Lower lobe of right lung (tissue), 2 donors: ENCODE data around the gene PIH1D1. TPM values are rescaled to one million over a fixed set of nuclear protein-coding genes. Genes with fewer than 3 reads are reported as not detected.

Source experiments
- ATAC-seq, 2 donors: fragments of 200-7000 bp; cut with Tn5 transposase; one replicate each; pipeline ENCODE4 v1.9.1; 2020 to 2022; ENCODE audit warnings: mild to moderate bottlenecking in 2 of 2, moderate library complexity in 2 of 2
- DNase-seq: peaks from one replicate; pipeline ENCODE4 v3.0.0-alpha.2; 2020
- H3K27ac ChIP-seq: fragments of 200-600 bp; one replicate; pipeline ENCODE4 v1.8.0; 2022
- H3K27me3 ChIP-seq: fragments of 200-600 bp; one replicate; pipeline ENCODE4 v1.8.0; 2022; ENCODE audit warnings: low read depth
- H3K36me3 ChIP-seq: fragments of 200-600 bp; one replicate; pipeline ENCODE4 v1.8.0; 2022; ENCODE audit warnings: mild to moderate bottlenecking
- H3K4me1 ChIP-seq: fragments of 200-600 bp; one replicate; pipeline ENCODE4 v1.8.0; 2022
- H3K4me3 ChIP-seq: fragments of 200-600 bp; one replicate; pipeline ENCODE4 v1.8.0; 2022; ENCODE audit warnings: mild to moderate bottlenecking
- H3K9me3 ChIP-seq: fragments of 200-600 bp; one replicate; pipeline ENCODE4 v1.8.0; 2022
- CTCF ChIP-seq: fragments of 200-600 bp; IDR thresholded peaks from one replicate; pipeline ENCODE4 v1.8.0; 2022; ENCODE audit warnings: antibody characterized with exemption, mild to moderate bottlenecking
- intact Hi-C: fragments of 100-400 bp; cut with DNase I; formaldehyde crosslinking; loops from one replicate; pipeline ENCODE4 v1.11.0; 2022
- microRNA-seq: library from miRNA; unstranded; fragments of <30 nt; microRNA quantifications from one replicate; pipeline ENCODE4 v1.2.0, GENCODE V29; 2020; ENCODE audit warnings: borderline number of aligned reads
- total RNA-seq: library from RNA; stranded (reverse); fragmentation: NEBNext Ultra II Directional; extraction: Animal tissue kit (Norgen Biotek cat#: 25700); gene quantifications from one replicate; pipeline ENCODE4 v1.2.1, GENCODE V29; 2021
- donor health status: DM: no; HTN: yes; CAD: no; lungs with severe emphysema.

The PIH1D1 gene
- total RNA-seq, 1 donor from 2014 or later, result 63.2 TPM

GRCh38 chr19:49403404-49404187 lies 48.0 kb downstream of the PIH1D1 start:
- ATAC-seq (no peak), DNase-seq (no peak)

GRCh38 chr19:49400029-49400428 lies 51.6 kb downstream of the PIH1D1 start:
- Histone ChIP-seq H3K27me3 (no peaks in the 10 kb centered on the region), H3K27ac (no peak overlapping the region), H3K36me3 (no peaks in the 10 kb centered on the region), H3K4me3 (no peak overlapping the region), H3K9me3 (no peaks in the 10 kb centered on the region), H3K4me1 (no peaks in the 10 kb centered on the region)
- intact Hi-C loops, result no loop called here
- no peak for ATAC-seq
- no peak for DNase-seq
- no peak for TF ChIP-seq CTCF

More at GRCh38 chr19:49403404-49404187, 48.0 kb downstream of the PIH1D1 start:
- H3K27me3 ChIP-seq, result no peaks in the 10 kb centered on the region
- no peaks in the 10 kb centered on the region for H3K36me3 ChIP-seq
- H3K9me3 ChIP-seq, result no peaks in the 10 kb centered on the region
- no peak for TF ChIP-seq CTCF
- H3K4me1 ChIP-seq, result no peaks in the 10 kb centered on the region
- no peak overlapping the region for H3K4me3 ChIP-seq
- no peak overlapping the region for H3K27ac ChIP-seq
- intact Hi-C loops, result no loop called here

GRCh38 chr19:49398931-49399330 lies 52.7 kb downstream of the PIH1D1 start:
- no peak for TF ChIP-seq CTCF
- Histone ChIP-seq H3K4me3 (no peak overlapping the region), H3K27ac (no peak overlapping the region), H3K27me3 (no peaks in the 10 kb centered on the region), H3K4me1 (no peaks in the 10 kb centered on the region), H3K9me3 (no peaks in the 10 kb centered on the region), H3K36me3 (no peaks in the 10 kb centered on the region)
- DNase-seq (no peak), ATAC-seq (no peak)
- intact Hi-C loops, result loop anchor here (10.0 kb wide), 1 partner anchor 46 kb away; the partner anchor contains the start of gene SLC17A7

GRCh38 chr19:49398001-49398615 lies 53.5 kb downstream of the PIH1D1 start:
- TF ChIP-seq CTCF, result no peak
- no peaks in the 10 kb centered on the region for H3K36me3 ChIP-seq
- H3K27ac ChIP-seq, result no peak overlapping the region
- H3K4me1 ChIP-seq, result no peaks in the 10 kb centered on the region
- no peak for DNase-seq
- ATAC-seq, result no peak
- intact Hi-C loops, result loop anchor here (10.0 kb wide), 1 partner anchor 47 kb away; the partner anchor contains the start of gene SLC17A7
- no peaks in the 10 kb centered on the region for H3K9me3 ChIP-seq
- no peak overlapping the region for H3K4me3 ChIP-seq
- no peaks in the 10 kb centered on the region for H3K27me3 ChIP-seq

GRCh38 chr19:49396738-49397505 lies 54.7 kb downstream of the PIH1D1 start:
- Histone ChIP-seq H3K27ac (peak overlapping the region; percentile 41), H3K4me1 (no peaks in the 10 kb centered on the region), H3K27me3 (no peaks in the 10 kb centered on the region), H3K4me3 (no peak overlapping the region), H3K36me3 (no peaks in the 10 kb centered on the region), H3K9me3 (no peaks in the 10 kb centered on the region)
- intact Hi-C loops, result loop anchor here (10.0 kb wide), 1 partner anchor 48 kb away; the partner anchor contains the start of gene SLC17A7
- TF ChIP-seq CTCF, result no peak
- ATAC-seq (no peak), DNase-seq (no peak)

Small RNA genes within 50 kb of the gene (microRNA-seq; reads per million reads assigned to microRNA genes)
- 1,054 reads per million, percentile 80 among the genes with 10 or more reads in this experiment for gene MIR150

Other genes starting within 250 kb of the PIH1D1 start
- 4.9 TPM for gene SLC6A16, start 126.6 kb downstream of the PIH1D1 start, total RNA-seq
- 175 TPM for gene CD37, start 116.4 kb downstream of the PIH1D1 start, total RNA-seq
- 36.2 TPM for gene TEAD2, start 89.4 kb downstream of the PIH1D1 start, total RNA-seq
- 0.92 TPM for gene DKKL1, start 87.9 kb downstream of the PIH1D1 start, total RNA-seq
- 3.1 TPM for gene KASH5, start 63.6 kb downstream of the PIH1D1 start, total RNA-seq
- gene PTH2, start 28.4 kb downstream of the PIH1D1 start, total RNA-seq, result not detected
- not detected for gene GFY, start 26.4 kb downstream of the PIH1D1 start, total RNA-seq
- gene SLC17A7, start 10.3 kb downstream of the PIH1D1 start, total RNA-seq, result 0.56 TPM
- 33.7 TPM for gene ALDH16A1, start 1.4 kb upstream of the PIH1D1 start, total RNA-seq
- gene FLT3LG, start 22.4 kb upstream of the PIH1D1 start, total RNA-seq, result 12.8 TPM
- gene RPL13A, start 35.8 kb upstream of the PIH1D1 start, total RNA-seq, result 1,820 TPM
- gene RPS11, start 44.6 kb upstream of the PIH1D1 start, total RNA-seq, result 1,649 TPM
- gene FCGRT, start 60.8 kb upstream of the PIH1D1 start, total RNA-seq, result 385 TPM
- 28.1 TPM for gene RCN3, start 76.2 kb upstream of the PIH1D1 start, total RNA-seq
- 47.2 TPM for gene NOSIP, start 128.7 kb upstream of the PIH1D1 start, total RNA-seq
- gene PRRG2, start 129.5 kb upstream of the PIH1D1 start, total RNA-seq, result 7.6 TPM
- gene PRR12, start 139.4 kb upstream of the PIH1D1 start, total RNA-seq, result 32.0 TPM
- 114 TPM for gene RRAS, start 188.3 kb upstream of the PIH1D1 start, total RNA-seq
- gene SCAF1, start 190.4 kb upstream of the PIH1D1 start, total RNA-seq, result 59.4 TPM
- gene IRF3, start 214.0 kb upstream of the PIH1D1 start, total RNA-seq, result 99.8 TPM
- 17.0 TPM for gene BCL2L12, start 214.1 kb upstream of the PIH1D1 start, total RNA-seq
- 88.3 TPM for gene PRMT1, start 225.5 kb upstream of the PIH1D1 start, total RNA-seq
- 2.1 TPM for gene ADM5, start 237.8 kb upstream of the PIH1D1 start, total RNA-seq
- 3.8 TPM for gene CPT1C, start 239.3 kb upstream of the PIH1D1 start, total RNA-seq